Activated naive CD4-positive, alpha-beta T cell (primary cell): ENCODE results near the gene NTF3.
"Not testable (repeated sequence)": the region's sequence is repeated elsewhere in the genome, so short reads cannot be mapped to it uniquely, and the experiment has no call there.

Experiments
- DNase-seq, 4 experiments: peaks; one replicate each; lab custom pipeline; 2025; lab: John Stamatoyannopoulos, UW

The NTF3 gene

GRCh38 chr12:5534426-5535199, 102.7 kb downstream of the NTF3 start:
- DNase-seq: no peak

GRCh38 chr12:5535541-5535940, 103.6 kb downstream of the NTF3 start:
- DNase-seq: no peak

GRCh38 chr12:5537026-5537615, 105.2 kb downstream of the NTF3 start:
- DNase-seq: not testable (repeated sequence)

- DNase-seq: no peak
Observed at GRCh38 chr12:5537771-5538170, 105.9 kb downstream of the NTF3 start.
